Cardiac fibroblast (primary cell): ENCODE measurements around the gene CST6.

ENCODE experiments used
- DNase-seq, 2 donors: peaks; one replicate each; pipeline versions ENCODE4 v3.0.0 to v3.0.0-alpha.2; 2010; ENCODE audit warnings: low read depth in 2 of 2
- H3K4me3 ChIP-seq, 2 donors: replicated peaks in 1 of 2; 1 replicate in 1 of 2; 2 replicates in 1 of 2; pipeline ENCODE4 v1.5.1; 2011; ENCODE audit warnings: low read depth in 2 of 2, low read length in 2 of 2, mild to moderate bottlenecking in 2 of 2, moderate library complexity in 1 of 2
- CTCF ChIP-seq: IDR thresholded peaks from one replicate; pipeline ENCODE4 v1.5.1; 2011; ENCODE audit warnings: low read depth, mild to moderate bottlenecking, low read length, inconsistent platforms

Gene CST6

GRCh38 chr11:66026017-66026529 lies 14.3 kb downstream of the CST6 start, which contains the start of gene CATSPER1:
Gene CATSPER1 (minus strand): TSS chr11:66026479. CDS start chr11:66026379, 100 bp downstream.
- TF ChIP-seq CTCF, result no peak
- H3K4me3 ChIP-seq, result no peak within 1 kb of the TSS
- no peak for DNase-seq

GRCh38 chr11:66032957-66033735 lies 21.3 kb downstream of the CST6 start:
- no peak for TF ChIP-seq CTCF
- no peak overlapping the region for H3K4me3 ChIP-seq
- no peak for DNase-seq

GRCh38 chr11:66035653-66036333 lies 24.0 kb downstream of the CST6 start:
- H3K4me3 ChIP-seq, result no peak overlapping the region
- TF ChIP-seq CTCF, result no peak
- DNase-seq, result no peak

- no peak overlapping the region for H3K4me3 ChIP-seq
- no peak for TF ChIP-seq CTCF
- DNase-seq, result no peak
Observed at GRCh38 chr11:66036334-66036710, 24.5 kb downstream of the CST6 start.

- DNase-seq, result no peak
- TF ChIP-seq CTCF, result no peak
Observed at GRCh38 chr11:66037327-66037726, 25.5 kb downstream of the CST6 start.

GRCh38 chr11:66039765-66040164 lies 28.0 kb downstream of the CST6 start:
- H3K4me3 ChIP-seq, result no peak overlapping the region
- TF ChIP-seq CTCF, result no peak
- peak in 1 of 2 donors; percentile 20 for DNase-seq

More at GRCh38 chr11:66037327-66037726, 25.5 kb downstream of the CST6 start:
- H3K4me3 ChIP-seq, result no peak overlapping the region
